Activated CD8-positive, alpha-beta memory T cell treated with anti-CD3 and anti-CD28 coated beads for 4 hours (primary cell): ENCODE data around the gene PTPRN2.
"Not testable (repeated sequence)": the region's sequence is repeated elsewhere in the genome, so short reads cannot be mapped to it uniquely, and the experiment has no call there.

Experiments
- DNase-seq, 2 donors: peaks; one replicate each; pipeline ENCODE4 v3.0.0-alpha.2; 2020; ENCODE audit warnings: low read depth in 2 of 2

PTPRN2 gene

DNA sequence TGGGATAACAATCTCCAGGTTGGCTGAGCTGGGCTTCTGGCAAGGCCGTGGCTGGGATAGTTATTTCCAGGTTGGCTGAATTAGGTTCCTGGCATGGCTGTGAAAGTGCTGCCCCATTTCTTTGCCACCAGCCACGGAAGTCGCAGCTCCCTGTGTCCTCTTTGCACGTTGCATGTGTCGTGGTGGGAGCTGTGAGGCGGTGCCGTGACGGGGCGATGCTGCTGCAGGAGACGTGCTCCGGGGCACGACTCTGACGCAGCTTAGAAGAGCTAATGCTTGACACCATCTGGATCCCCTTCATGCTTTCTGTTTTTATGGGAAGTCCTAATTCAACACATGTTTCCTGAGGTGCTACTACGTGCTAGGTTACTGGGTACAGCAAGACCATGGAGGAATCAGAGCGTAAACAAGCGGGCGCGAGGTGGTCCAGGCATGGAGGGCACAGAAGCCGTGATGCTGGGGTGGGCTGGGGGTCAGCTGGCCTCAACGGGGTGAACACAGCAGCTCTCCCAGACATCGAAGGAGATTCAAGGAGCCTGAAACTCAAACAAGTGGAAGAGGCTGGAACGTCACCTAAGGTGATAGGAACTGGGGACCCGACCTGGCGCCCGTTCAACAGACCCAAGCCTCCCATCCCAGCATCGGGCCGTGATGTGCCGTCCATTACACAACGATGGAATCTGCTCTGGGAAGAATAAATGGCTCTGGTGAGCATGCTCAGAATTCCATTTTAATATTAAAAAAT, 843.7 kb downstream of the PTPRN2 start:
- DNase-seq = no peak

DNA sequence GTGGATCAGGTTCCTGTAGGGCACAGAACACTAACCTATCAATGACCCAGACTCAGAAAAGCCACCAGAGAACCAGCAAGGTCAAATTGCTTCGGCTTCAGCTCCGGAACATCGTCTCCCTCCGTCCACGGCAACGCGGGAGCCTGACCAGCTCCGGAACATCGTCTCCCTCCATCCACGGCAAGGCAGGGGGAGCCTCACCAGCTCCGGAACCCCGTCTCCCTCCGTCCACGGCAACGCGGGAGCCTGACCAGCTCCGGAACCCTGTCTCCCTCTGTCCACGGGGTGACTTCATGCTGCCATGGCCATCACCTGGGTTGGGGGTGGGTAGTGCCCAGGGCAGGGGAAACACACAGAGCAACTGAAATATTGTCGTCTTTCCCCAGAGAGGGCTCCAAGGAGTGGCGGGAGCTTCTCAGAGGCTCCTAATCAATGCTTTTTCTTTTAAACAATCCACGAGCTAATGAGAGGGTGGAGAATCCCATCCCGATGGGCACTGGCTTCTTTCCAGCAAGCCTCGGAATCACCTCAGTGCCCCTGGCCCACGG, 847.3 kb downstream of the PTPRN2 start:
- no peak for DNase-seq

DNA sequence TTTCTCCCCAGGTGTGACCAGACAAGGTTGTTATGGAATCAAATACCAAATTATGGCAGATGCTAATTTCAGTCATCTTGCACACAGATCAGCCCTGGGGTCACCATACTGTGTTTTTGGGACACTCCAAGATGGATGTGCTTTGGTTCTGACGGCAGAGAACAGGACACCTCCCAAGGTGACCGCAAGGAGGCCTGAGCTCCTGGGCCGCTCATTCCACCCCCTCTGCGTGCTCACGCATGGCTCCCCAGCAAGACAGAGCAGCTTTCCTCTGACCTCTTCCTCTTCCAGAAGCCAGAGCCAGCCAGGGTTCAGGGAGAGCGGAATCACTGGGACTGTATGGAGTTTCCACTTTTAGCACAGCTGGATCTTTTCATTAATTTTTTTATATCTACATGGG, 848.0 kb downstream of the PTPRN2 start:
- DNase-seq = no peak

DNA sequence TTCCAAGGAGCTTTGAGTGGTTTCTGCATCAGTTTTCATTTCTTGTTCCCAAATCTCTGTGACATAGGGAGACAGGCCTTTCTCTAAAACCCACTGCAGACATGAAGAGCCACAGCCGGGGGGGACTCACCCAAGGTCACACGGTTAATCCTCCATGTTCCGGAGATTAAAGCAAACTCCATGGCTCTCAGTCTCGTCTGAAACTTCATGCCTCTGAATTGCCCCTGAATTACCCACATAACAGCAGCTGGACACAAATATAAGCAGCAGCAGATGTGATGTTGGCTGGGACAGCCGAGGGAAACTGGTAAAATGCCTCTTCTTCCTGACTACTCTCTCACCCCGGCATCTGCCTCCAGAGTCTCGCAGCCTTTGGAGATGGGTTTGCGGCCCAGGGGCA, 848.6 kb downstream of the PTPRN2 start:
- no peak for DNase-seq

DNA sequence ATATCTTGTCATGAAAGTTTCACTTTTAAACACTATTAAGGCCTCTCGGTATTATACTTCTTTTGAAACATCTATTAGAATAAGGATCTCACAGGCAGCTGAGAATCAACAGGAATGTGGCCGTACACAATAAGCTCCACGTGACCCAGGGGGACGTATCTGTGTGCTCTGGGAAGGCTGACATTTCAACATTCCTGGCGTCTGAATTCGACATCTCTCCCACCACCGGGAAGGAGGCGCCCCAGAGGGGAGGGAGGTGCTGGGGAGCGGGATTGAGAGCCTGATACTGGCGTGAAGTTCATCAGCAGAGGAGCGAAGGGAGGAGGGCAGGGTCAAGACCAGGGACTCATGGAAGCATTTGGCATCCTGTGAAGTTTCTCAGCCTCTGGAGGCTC, 849.6 kb downstream of the PTPRN2 start:
- DNase-seq = no peak

DNA sequence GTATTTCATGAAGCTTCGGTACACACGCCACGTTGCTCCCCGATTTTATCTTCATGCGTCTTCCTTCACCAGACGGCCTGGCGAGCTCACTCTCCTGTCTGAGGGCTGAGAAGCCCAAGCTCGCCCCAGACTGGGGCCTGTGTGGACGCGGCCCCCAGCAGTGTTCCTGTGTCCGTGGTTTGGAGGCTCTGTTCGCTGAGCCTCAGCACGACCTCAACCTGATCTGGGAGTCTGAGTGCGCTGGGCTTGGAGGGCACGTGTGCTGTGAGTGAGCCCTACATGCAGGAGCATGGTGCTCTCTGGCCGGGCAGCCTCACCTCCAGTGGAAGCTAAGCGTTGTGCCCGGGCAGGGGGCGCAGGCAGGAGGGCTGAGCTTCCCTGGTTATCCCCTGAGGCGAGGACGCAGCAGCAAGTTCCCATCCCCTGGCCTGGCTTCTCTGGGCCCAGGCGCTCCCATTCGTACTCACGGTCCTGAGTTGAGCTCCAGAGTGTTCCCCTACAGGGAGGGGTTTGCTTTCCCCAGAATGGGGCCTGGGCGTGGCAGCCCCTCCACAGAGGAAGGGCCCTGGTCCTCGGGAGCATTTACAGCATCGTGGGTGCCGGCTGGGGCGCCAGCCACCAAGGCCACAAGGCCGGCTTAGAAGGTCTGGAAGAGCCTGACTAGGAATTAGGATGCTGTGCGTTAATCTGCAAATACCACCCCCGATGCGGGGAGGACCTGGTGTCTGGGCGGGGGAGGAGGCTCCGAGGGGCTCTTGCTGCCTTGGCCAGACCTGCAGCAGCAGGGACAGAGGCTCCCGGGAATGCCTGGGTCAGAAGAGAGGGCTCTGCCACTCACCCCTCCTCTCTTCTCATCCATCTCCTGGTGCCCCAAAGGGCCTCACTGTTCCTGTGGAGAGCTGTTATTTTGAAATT, 850.2 kb downstream of the PTPRN2 start:
- no peak for DNase-seq

DNA sequence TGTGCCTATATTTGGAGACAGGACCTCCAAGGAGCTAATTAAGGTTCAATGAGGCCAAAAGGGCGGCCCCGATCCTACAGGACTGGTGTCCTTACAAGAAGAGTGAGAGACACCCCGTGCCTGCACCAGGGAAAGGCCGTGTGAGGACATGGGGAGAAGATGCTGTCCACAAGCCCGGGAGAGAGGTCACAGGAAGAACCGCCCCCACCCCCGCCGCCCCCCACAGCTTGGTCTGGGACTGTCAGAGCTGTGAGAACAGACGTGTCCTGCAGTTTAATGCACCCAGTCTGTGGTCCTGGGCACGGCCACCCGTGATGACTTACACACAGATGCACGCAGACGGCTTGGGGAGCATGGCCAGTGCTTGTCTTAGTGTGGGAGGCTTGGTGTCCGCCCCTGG, 851.3 kb downstream of the PTPRN2 start:
- no peak for DNase-seq

DNA sequence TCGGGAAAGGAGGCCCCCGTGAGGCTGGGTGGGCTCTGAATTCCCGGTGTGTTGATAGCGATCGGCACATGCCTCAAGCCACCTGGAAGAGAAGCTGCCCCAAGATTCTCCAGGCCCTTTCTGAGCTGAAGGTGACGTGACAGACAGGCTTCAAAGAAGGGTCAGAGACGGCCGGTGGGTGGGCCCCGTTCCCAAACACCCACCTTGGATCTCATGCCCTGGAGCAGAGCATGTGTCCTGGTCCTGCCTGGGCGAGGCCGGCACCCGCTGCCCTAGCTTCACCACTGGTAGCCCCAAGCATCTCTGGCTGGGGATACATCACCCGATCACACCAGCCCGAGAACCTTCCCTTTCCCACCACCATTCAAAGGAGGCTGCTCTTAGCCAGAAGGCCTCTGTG, 851.8 kb downstream of the PTPRN2 start:
- no peak for DNase-seq

DNA sequence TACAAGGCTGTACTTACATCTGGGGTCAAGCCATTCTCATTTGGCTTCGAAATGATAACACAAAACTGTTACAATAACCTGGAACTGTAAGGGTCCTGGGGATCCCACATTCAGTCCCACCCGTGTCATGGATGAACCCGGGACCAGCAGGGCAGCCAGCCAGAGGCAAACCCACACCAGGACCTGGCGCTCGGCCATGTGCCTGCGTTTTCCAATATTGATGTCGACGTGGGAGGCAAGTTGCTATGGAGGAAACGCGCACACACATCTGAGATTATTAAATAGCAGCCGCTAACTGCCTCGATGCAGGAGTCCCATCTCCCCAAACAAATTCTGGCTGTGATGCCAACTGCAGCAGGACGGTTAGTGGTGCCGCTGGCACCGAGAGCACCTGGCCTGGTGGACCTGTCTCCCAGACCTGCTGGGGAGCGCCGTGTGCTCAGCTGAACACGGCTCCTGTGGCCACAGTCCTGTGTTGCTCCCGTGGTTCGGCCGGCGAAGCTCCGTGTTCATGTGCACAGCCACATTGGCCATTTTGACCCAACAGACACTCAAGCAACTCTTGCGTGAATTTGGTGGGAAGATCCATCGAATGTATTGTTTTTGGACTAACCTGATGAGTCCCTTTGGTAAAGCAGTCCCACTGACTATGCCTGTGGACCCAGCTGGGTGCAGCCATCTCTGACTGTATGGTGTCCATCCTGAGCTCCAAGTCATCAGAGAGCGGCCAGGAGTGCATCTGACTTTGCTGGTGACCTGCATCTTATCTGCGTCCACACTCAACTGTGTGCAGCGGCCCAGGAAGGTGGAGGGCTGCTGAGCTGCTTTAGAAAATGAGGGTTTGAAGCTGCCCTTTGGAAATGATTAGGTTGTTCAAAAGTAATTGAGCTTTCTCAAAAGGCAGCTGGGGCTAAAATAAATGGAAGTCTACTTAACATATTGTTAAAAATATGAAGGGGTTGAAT, 852.7 kb downstream of the PTPRN2 start:
- DNase-seq = no peak

DNA sequence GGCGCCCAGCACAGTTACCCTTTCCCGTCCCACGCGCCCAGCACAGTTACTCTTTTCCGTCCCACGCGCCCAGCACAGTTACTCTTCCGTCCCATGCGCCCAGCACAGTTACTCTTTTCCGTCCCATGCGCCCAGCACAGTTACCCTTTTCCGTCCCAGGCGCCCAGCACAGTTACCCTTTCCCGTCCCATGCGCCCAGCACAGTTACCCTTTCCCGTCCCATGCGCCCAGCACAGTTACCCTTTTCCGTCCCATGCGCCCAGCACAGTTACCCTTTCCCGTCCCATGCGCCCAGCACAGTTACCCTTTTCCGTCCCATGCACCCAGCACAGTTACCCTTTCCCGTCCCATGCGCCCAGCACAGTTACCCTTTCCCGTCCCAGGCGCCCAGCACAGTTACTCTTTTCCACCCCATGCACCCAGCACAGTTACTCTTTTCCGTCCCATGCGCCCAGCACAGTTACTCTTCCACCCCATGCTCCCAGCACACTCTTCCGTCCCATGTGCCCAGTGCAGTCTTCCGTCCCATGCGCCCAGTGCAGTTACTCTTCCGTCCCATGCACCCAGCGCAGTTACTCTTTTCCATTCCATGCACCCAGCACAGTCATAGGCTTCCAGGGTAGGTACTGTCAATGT, 853.7 kb downstream of the PTPRN2 start:
- not testable (repeated sequence) for DNase-seq

DNA sequence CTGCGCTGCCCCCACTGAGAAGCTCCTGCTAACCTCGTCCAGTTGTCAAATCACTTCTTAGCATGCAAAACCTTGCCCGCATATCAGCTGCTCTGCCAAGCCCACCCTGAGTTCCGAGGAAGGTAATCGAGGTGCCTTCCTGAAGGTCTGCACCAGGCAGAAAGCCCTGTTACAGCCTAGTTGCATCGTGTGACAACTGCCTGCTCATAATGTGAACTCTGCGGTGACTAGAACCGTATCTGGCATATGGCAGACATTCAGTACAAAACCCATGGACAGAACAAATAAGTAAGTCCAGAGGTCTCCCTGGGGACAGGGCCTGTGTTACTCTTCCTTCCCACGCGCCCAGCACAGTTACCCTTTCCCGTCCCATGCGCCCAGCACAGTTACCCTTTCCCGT, 856.5 kb downstream of the PTPRN2 start:
- no peak for DNase-seq

DNA sequence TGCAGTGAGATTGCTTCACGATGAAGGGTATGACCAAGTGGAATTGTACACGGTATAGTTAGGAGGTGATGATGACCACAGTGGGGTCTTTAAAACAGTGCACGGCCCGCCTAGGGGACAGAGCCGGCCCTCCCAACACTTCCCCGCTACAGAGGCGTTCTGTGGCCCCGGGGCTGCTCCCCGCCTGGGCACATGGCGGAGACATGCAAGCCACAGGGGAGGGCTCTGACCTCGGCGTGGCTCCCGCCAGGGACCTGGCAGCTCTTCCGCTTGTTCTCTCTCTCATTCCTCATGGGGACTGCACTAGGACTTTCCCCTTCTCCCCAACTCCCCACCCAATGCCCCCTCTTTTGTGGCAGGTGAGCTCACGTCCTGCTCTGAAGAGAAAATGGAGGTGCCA, 857.0 kb downstream of the PTPRN2 start:
- no peak for DNase-seq

DNA sequence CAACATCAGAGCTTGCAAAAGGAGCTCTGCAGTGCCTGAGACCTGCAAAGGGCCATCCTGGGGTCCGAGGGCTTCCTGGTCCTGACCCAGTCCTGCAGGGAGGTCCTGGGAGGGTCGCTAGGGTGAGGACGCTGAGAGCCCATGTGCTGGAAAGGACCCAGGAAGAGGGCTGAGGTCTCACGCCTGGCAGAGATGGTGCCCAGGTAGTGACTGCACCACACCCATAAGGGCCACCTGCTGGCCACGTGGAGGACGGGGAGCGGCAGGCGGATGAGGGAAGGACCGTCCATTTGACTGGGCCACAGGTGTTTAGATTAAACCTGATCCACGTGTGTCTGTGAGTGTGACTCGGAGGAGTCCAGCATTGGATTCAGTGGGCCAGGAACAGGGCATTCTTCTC, 858.1 kb downstream of the PTPRN2 start:
- no peak for DNase-seq

DNA sequence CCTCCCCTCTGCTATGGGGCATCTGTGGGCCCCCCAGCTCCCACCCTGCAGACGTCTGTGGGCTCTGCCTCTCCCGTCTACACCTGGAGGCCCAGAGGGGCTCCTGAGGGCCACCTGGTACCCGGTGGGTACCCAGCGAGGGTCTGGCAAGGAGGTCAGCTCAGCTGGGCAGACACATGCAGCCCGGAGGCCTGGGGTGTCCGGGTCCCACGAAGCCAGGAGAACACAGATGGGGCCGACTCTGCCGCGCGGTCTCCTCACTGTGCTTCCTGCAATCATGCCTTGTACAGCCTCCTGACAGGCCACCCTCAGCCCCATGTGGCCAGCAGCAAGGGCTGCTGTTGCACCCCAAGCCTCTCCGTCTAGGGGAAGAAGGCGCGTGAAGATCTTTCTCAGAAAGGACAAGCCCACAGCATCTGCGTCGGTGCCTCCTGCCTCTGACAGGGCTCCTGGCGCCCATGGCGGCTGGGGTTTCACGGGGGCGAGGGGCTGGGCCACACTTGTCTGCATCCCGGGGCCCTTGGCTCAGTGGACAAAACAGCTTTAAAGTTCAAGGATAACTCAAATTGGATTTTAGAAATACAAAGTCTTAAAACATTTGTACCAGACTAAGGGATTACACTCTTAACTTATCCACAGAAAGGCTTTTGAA, 859.5 kb downstream of the PTPRN2 start:
- DNase-seq = no peak

DNA sequence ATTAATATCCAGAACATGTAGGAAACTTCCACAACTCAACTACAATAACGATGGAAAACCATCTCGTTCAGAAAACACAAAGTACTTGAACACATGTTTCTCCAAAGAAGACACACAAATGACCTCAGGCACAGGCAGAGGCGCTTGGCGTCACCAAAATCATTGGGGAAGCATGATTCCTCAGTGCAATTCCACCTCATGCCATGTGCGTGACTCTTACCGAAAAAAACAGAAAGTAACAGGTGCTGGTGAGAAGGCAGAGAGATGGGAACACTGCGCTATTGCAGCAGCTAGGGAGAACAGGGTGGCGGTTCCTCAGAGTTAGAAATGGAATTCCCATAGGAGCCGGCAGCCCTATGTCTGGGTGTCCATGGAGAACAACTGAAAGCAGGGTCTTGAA, 860.9 kb downstream of the PTPRN2 start:
- DNase-seq = no peak

DNA sequence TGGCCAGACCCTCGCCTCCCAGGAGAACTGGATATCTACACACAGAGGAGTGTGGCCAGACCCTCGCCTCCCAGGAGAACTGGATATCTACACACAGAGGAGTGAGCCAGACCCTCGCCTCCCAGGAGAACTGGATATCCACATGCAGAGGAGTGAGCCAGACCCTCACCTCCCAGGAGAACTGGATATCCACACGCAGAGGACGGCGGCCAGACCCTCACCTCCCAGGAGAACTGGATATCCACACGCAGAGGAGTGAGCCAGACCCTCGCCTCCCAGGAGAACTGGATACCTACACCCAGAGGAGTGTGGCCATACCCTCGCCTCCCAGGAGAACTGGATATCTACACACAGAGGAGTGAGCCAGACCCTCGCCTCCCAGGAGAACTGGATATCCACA, 862.3 kb downstream of the PTPRN2 start:
- DNase-seq = not testable (repeated sequence)

DNA sequence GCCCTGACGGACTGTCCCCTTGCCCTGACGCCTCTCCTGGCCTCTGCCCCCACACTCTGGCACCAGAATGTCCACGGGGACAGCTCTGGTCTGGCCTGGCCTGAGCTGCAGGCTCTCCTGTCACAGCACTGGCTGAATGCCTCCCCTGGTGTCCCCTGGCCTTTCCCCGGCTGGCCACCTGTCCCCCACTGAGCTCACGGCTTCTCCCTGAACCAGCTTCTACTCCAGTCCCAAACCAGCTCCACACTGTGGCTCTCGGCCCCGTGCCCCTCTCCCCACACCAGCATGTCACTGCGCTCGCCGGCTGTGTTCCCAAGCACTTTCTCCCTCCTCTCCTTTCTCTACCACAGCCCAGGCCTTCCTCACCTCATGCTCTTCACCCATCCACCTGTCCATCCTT, 864.4 kb downstream of the PTPRN2 start:
- DNase-seq = no peak

DNA sequence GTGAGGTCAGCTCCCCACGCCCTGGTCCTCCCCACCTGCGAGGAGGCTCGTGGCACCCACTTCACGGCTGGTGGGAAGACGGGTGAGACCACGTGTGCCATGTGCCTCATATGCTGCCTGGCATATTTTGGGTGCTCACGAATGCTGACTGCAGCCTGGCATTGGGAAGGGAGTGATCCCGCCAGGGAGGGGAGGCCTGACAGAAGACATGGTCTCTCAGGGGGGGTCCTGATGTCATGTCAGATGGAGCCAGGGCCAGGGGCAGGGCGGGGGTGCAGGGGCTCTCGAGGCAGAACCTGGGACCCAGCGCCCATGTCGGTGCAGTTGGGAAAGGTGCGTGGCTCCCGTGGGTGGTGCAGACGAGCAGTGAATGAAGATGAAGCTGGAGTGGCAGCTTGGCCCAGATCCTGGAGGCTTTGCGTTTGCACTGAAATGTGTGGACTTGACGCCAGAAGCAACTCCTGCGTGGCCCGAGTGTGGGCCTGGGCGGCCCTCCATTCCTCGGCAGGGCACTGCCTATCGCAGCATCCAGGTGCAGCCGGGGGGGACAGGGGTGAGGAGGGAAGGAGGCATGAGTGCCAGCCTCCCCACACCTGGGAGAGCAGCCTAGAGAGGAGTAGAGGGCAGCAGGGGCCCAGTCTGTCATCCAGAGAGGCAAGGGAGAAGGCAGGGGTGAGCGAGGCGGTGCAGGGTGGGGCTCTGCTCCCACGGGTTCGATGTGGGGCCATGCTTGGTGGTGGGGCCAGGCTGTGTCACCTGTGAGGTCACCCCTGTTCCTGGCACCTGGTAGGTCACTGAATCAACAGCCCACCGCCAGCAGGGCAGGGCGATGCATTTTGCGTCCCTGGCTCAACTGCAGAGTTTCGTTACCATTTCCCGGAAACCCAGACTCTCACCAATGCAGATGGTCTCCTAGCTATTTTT, 865.2 kb downstream of the PTPRN2 start:
- DNase-seq = no peak

DNA sequence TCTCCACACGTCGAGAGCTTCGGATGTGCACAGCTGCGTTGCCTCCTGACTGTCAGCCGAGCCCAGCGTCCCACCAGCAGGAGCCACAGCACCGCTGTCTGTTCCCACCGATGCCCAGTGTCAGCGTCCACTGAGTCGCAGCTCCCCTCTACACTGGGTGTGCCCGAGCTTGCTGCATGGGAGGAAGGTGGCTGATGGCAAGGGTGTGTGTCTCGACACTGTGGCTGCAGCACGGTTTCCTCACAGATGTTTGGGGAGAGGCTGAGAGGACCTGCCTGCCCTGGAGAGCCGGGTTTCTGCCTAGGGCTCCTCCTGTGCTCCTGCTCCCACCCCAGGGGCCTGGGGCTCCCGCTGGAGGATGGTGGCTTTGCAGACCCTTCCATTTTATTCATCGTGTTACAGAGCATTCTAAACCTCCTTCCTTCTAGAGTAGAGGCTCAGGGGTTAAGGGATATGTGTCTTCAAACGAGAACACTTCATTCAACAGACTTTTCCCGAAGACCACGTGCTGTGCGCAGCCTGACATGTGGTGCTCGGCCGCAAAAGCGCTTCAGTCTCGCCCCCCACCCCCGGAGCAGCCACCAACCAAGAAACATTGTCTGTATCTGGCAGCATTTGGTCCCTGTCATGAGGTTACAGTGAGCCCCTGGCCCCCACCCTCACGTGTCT, 866.0 kb downstream of the PTPRN2 start:
- DNase-seq = no peak
